ENCODE data around the gene DPH5.
A peak's percentile ranks its signal among the peaks of the same experiment; 100 is the strongest.

Gene DPH5

DNA sequence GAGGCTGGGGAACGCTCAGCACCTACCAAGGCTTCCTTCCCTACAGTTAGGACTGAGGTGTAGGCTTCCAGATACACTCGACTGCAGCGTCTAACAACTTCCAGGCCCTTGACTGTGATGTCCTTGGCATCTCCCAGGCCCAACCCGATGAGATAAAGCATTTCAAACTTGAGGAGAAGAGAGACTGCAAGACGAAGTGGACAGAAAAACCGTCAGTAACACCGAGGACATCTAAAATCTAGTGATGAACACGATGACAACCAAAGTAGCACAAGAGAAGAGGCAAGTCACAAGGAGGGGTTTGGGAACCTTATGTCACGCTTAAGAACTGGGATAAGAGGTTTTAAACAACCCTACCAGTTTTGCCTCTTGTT, 314 bp downstream of the DPH5 start:
- TF ChIP-seq, protein P1, sequence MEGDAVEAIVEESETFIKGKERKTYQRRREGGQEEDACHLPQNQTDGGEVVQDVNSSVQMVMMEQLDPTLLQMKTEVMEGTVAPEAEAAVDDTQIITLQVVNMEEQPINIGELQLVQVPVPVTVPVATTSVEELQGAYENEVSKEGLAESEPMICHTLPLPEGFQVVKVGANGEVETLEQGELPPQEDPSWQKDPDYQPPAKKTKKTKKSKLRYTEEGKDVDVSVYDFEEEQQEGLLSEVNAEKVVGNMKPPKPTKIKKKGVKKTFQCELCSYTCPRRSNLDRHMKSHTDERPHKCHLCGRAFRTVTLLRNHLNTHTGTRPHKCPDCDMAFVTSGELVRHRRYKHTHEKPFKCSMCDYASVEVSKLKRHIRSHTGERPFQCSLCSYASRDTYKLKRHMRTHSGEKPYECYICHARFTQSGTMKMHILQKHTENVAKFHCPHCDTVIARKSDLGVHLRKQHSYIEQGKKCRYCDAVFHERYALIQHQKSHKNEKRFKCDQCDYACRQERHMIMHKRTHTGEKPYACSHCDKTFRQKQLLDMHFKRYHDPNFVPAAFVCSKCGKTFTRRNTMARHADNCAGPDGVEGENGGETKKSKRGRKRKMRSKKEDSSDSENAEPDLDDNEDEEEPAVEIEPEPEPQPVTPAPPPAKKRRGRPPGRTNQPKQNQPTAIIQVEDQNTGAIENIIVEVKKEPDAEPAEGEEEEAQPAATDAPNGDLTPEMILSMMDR (IDR thresholded peaks at IDR 0.05; ENCODE audit: control insufficient read depth, insufficient read depth, low read depth, low read length, missing control alignments), result no peak
- H3K4me3 ChIP-seq (ENCODE audit: control insufficient read depth, low read depth, low read length), result peak overlapping the region; percentile 75
- DNase-seq (ENCODE audit: low read depth), result no peak

DNA sequence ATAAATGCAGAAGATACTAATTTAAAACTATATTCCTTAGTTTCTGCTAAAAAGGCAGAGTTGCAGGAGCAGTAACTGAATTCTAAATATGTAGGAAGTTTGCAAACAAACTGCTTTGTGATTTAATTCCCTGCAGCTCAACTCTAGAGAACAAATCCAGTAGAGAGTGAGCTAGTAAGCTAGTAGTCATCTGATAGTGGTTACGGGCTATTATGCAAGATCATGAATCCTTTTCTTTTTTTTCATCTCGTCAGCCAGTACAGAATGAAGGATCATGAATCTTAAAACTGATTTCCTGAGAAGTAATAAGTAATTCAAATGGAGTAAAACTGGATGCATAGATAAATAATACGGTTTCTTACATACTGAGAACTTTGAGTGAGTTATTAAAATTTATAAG, 3.3 kb downstream of the DPH5 start:
- TF ChIP-seq, protein P1 (IDR thresholded peaks at IDR 0.05; ENCODE audit: control insufficient read depth, insufficient read depth, low read depth, low read length, missing control alignments), result no peak
- no peak overlapping the region for H3K4me3 ChIP-seq (ENCODE audit: control insufficient read depth, low read depth, low read length)
- DNase-seq (ENCODE audit: low read depth), result no peak

DNA sequence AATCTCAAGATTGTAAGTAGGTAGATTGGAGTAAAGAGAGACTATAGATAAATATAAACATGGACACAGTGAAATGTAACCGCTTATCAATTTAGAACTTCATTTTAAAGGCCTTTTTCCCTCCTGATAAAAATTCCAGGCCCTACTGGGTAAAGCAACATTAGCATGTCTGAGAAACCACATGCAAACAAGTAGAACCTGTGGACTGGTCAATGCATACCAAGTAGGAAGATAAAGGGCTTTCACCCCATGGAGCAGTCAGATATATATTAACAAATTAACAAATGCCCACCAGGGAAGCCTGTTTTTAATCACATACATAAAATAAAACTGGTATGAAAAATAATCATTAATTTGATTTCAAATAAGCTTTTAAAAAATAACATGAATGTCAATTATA, 8.1 kb downstream of the DPH5 start:
- DNase-seq (ENCODE audit: low read depth), result no peak
- TF ChIP-seq, protein P1 (IDR thresholded peaks at IDR 0.05; ENCODE audit: control insufficient read depth, insufficient read depth, low read depth, low read length, missing control alignments), result no peak
- no peak overlapping the region for H3K4me3 ChIP-seq (ENCODE audit: control insufficient read depth, low read depth, low read length)

DNA sequence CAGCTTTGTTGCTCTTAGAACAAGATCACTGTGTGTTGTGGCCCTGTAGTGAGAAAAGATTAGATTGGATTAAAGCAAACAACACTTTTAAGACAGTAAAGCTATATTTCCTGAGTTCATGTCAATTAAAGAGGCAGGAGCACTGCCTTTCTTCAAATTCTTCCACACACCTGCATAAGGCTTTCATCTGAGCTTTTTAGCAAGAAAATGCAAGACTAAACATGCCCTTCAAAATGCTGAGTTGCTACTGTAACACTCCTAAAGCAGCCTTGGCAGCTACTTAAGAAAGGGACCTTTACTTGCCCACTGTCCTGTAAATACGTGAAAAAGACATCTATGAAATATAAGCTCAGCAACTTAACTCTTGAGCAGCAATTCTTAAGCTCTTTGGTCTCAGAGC, 11.8 kb downstream of the DPH5 start:
- no peak for DNase-seq (ENCODE audit: low read depth)
- H3K4me3 ChIP-seq (ENCODE audit: control insufficient read depth, low read depth, low read length), result no peak overlapping the region
- TF ChIP-seq, protein P1 (IDR thresholded peaks at IDR 0.05; ENCODE audit: control insufficient read depth, insufficient read depth, low read depth, low read length, missing control alignments), result no peak

DNA sequence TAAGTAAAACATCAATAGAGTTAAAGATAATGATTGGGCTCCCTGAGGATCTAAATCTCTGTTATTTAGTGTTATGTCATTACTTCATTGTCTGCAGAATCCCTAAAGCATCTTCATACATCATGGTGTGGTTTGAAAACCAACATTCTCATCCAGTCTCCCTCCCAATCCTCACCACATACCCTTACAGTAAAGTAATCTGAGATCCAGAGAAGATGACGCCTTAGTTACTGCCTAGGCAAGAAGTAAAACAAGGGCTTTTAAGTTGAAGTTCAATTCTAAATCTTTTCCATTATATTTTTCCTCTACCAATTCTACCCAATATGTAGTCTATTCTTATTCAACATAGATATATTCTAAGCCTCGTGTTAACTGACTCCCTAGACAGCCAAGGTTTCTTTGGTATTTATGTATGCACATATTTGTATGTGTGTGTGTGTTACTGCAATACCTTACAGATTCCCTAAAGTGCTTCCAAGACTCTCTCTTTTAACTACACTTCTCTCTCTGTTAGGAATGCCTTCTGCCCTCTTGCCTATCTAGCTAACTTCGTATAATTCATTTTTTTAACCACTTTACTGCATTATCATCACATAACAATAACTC, 17.3 kb downstream of the DPH5 start:
- no peak for DNase-seq (ENCODE audit: low read depth)
- TF ChIP-seq, protein P1 (IDR thresholded peaks at IDR 0.05; ENCODE audit: control insufficient read depth, insufficient read depth, low read depth, low read length, missing control alignments), result no peak
- H3K4me3 ChIP-seq (ENCODE audit: control insufficient read depth, low read depth, low read length), result no peak overlapping the region

DNA sequence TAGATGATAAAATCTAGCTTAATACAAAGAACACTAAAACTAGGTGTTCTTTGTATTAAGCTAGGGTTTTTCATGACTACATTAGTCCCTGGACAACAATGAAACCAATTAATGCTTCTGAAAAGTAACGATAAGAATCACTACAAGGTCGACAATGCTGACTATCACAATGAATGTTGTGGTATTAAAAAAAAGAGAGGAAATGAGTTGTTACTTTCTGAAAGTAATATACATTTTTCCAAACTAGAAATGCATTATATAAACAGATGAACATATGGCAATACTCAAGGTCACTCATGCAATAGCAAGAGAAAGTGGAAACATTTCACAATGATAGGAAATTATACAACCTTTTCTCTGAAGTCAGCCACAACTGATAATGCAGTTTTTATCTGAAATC, 19.0 kb downstream of the DPH5 start:
- DNase-seq (ENCODE audit: low read depth), result no peak
- TF ChIP-seq, protein P1 (IDR thresholded peaks at IDR 0.05; ENCODE audit: control insufficient read depth, insufficient read depth, low read depth, low read length, missing control alignments), result no peak
- no peak overlapping the region for H3K4me3 ChIP-seq (ENCODE audit: control insufficient read depth, low read depth, low read length)

DNA sequence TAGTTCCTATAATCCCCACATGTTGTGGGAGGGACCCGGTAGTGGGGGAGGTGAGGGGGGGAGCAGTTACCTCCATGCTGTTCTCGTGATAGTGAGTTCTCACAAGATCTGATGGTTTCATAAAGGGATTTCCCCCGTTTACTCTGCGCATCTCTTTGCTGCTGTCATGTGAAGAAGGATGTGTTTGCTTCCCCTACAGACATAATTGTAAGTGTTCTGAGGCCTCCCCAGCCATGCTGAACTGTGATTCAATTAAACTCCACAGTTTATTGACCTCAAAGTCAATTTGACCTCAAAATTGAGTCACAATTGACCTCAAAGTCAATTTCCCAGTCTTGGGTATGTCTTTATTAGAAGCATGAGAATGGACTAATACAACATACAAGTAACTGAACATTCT, 19.7 kb downstream of the DPH5 start:
- H3K4me3 ChIP-seq (ENCODE audit: control insufficient read depth, low read depth, low read length), result no peak overlapping the region
- no peak for DNase-seq (ENCODE audit: low read depth)
- TF ChIP-seq, protein P1 (IDR thresholded peaks at IDR 0.05; ENCODE audit: control insufficient read depth, insufficient read depth, low read depth, low read length, missing control alignments), result no peak
